IMR-90 (cell line): Measurements from ENCODE around the gene MMAA. TPM values are rescaled to one million over a fixed set of nuclear protein-coding genes. Genes with fewer than 3 reads are reported as not detected.

Experiments
- ATAC-seq: fragments of 200-7000 bp; cut with Tn5 transposase; 2 replicates; pipeline ENCODE4 v1.9.1; 2020; ENCODE audit warnings: low read depth, mild to moderate bottlenecking, moderate library complexity
- BruUV-seq: library from RNA; stranded (reverse); fragments of 400-500 nt; replicated peaks from 2 replicates; lab custom pipeline; 2021; lab: Mats Ljungman, UMichigan
- CTCF ChIA-PET: fragments of 300-600 bp; formaldehyde crosslinking; extraction: SDS; loops from one replicate; lab custom pipeline; 2021; ENCODE audit warnings: antibody characterized with exemption; lab: Yijun Ruan, JAX
- POLR2A ChIA-PET: fragments of 300-600 bp; sonication (Branson Sonifier 250); formaldehyde crosslinking; loops from one replicate; lab custom pipeline; 2022; ENCODE audit warnings: antibody characterized with exemption; ENCODE audit not compliant: unreplicated experiment; lab: Charles Lee
- DNase-seq: peaks from one replicate; pipeline ENCODE4 v3.0.0; 2013
- H2AFZ ChIP-seq: replicated peaks from 2 replicates; pipeline ENCODE3; 2013; ENCODE audit warnings: low read length, mild to moderate bottlenecking; ENCODE audit not compliant: poor library complexity
- H2AK5ac ChIP-seq: 2 replicates; pipeline ENCODE4 v1.6.1; 2013; ENCODE audit warnings: low read depth, low read length, inconsistent platforms
- H2AK9ac ChIP-seq: replicated peaks from 2 replicates; pipeline ENCODE3; 2013; ENCODE audit warnings: mild to moderate bottlenecking, low read depth, low read length, moderate library complexity; ENCODE audit not compliant: poor library complexity
- H2BK120ac ChIP-seq: 2 replicates; pipeline ENCODE4 v1.6.1; 2013; ENCODE audit warnings: low read depth, low read length, inconsistent platforms
- H2BK15ac ChIP-seq: 3 replicates; pipeline ENCODE4 v1.6.1; 2013; ENCODE audit warnings: low read depth, low read length, inconsistent platforms
- H2BK20ac ChIP-seq: 2 replicates; pipeline ENCODE4 v1.6.1; 2013; ENCODE audit warnings: low read depth, mild to moderate bottlenecking, inconsistent platforms, low read length, moderate library complexity
- H2BK5ac ChIP-seq: 2 replicates; pipeline ENCODE4 v1.6.1; 2013; ENCODE audit warnings: mild to moderate bottlenecking, low read depth, low read length, inconsistent platforms; ENCODE audit not compliant: poor library complexity, severe bottlenecking
- H3K14ac ChIP-seq: replicated peaks from 2 replicates; pipeline ENCODE4 v1.6.1; 2013; ENCODE audit warnings: low read depth, low read length, inconsistent platforms
- H3K18ac ChIP-seq: 2 replicates; pipeline ENCODE4 v1.6.1; 2013; ENCODE audit warnings: low read depth, low read length, control low read depth
- H3K23ac ChIP-seq: 2 replicates; pipeline ENCODE4 v1.6.1; 2013; ENCODE audit warnings: low read depth, low read length, inconsistent platforms
- H3K27ac ChIP-seq: 2 replicates; pipeline ENCODE4 v1.5.1; 2013; ENCODE audit warnings: mild to moderate bottlenecking, control low read depth, low read length; ENCODE audit not compliant: insufficient read depth
- H3K27me3 ChIP-seq: 2 replicates; pipeline ENCODE4 v1.6.1; 2013; ENCODE audit warnings: low read length; ENCODE audit not compliant: control insufficient read depth, insufficient read depth
- H3K36me3 ChIP-seq: 2 replicates; pipeline ENCODE4 v1.6.1; 2013; ENCODE audit warnings: low read length, mixed read lengths; ENCODE audit not compliant: control insufficient read depth, insufficient read depth
- H3K4ac ChIP-seq: 2 replicates; pipeline ENCODE4 v1.6.1; 2013; ENCODE audit warnings: low read depth, low read length, inconsistent platforms
- H3K4me1 ChIP-seq: 2 replicates; pipeline ENCODE4 v1.6.1; 2013; ENCODE audit warnings: low read length, mixed read lengths; ENCODE audit not compliant: control insufficient read depth, insufficient read depth
- H3K4me2 ChIP-seq: 2 replicates; pipeline ENCODE4 v1.6.1; 2013; ENCODE audit warnings: low read depth, mild to moderate bottlenecking, control low read depth, low read length, moderate library complexity
- H3K4me3 ChIP-seq: 2 replicates; pipeline ENCODE4 v1.5.1; 2013; ENCODE audit warnings: low read depth, mild to moderate bottlenecking, control low read depth, low read length, moderate library complexity; ENCODE audit not compliant: insufficient read depth
- H3K56ac ChIP-seq: 2 replicates; pipeline ENCODE4 v1.6.1; 2013; ENCODE audit warnings: low read length, inconsistent platforms; ENCODE audit not compliant: insufficient read depth; ENCODE audit errors: extremely low read depth
- H3K79me1 ChIP-seq, 2 experiments: 2 replicates each; pipeline ENCODE4 v1.6.1; 2013; ENCODE audit warnings: low read length in 2 of 2, inconsistent platforms in 1 of 2, low read depth in 1 of 2
- H3K9ac ChIP-seq: 2 replicates; pipeline ENCODE4 v1.6.1; 2013; ENCODE audit warnings: low read depth, low read length, control low read depth
- H3K9me1 ChIP-seq: 2 replicates; pipeline ENCODE4 v1.6.1; 2013; ENCODE audit warnings: low read length, inconsistent platforms; ENCODE audit not compliant: insufficient read depth
- H3K9me3 ChIP-seq: 2 replicates; pipeline ENCODE4 v1.6.1; 2013; ENCODE audit warnings: low read length; ENCODE audit not compliant: control insufficient read depth, insufficient read depth
- H4K20me1 ChIP-seq: 2 replicates; pipeline ENCODE4 v1.6.1; 2013; ENCODE audit warnings: low read length, inconsistent platforms; ENCODE audit not compliant: insufficient read depth
- H4K5ac ChIP-seq: 2 replicates; pipeline ENCODE4 v1.6.1; 2013; ENCODE audit warnings: mild to moderate bottlenecking, low read depth, low read length, control low read depth
- H4K8ac ChIP-seq, 2 experiments: 2 replicates each; pipeline ENCODE4 v1.6.1; 2013; ENCODE audit warnings: low read depth in 2 of 2, low read length in 2 of 2, control low read depth in 1 of 2, inconsistent platforms in 1 of 2
- H4K91ac ChIP-seq: 2 replicates; pipeline ENCODE4 v1.6.1; 2013; ENCODE audit warnings: low read depth, low read length, inconsistent platforms; ENCODE audit not compliant: insufficient read depth
- FOS ChIP-seq: fragments of 150-350 bp; IDR thresholded peaks from 2 replicates; pipeline ENCODE4 v1.6.1; 2016; ENCODE audit warnings: low read depth, low read length
- MXI1 ChIP-seq: IDR thresholded peaks from 2 replicates; pipeline ENCODE4 v1.6.1; 2012; ENCODE audit warnings: low read depth, mild to moderate bottlenecking, low read length, moderate library complexity, borderline replicate concordance
- POLR2A ChIP-seq: IDR thresholded peaks from 2 replicates; pipeline ENCODE4 v1.6.1; 2012; ENCODE audit warnings: mild to moderate bottlenecking, low read depth, low read length
- RCOR1 ChIP-seq: IDR thresholded peaks from 2 replicates; pipeline ENCODE4 v1.6.1; 2012; ENCODE audit warnings: mild to moderate bottlenecking, low read length, improper control_type of control experiment; ENCODE audit not compliant: insufficient replicate concordance
- SMC3 ChIP-seq: fragments of 150-350 bp; IDR thresholded peaks from 2 replicates; pipeline ENCODE4 v1.6.1; 2016; ENCODE audit warnings: low read depth, mild to moderate bottlenecking, antibody characterized with exemption, low read length, moderate library complexity
- WGBS, 2 experiments: methylation state at CpG; one replicate each; pipeline versions ENCODE4 v1.1.5 to v1.1.7; 2013; ENCODE audit warnings: missing lambda C conversion rate in 2 of 2; ENCODE audit not compliant: insufficient read length in 1 of 2; ENCODE audit errors: extremely low coverage in 2 of 2; 5-methylcytosine and 5-hydroxymethylcytosine counted together
- dilution Hi-C: fragments of 300-500 bp; cut with HindIII; formaldehyde crosslinking; loops from one replicate; pipeline ENCODE4 v1.14.3; 2018; ENCODE audit warnings: low sequenced_read_pairs; ENCODE audit not compliant: unreplicated experiment
- in situ Hi-C: fragments of 300-500 bp; cut with MboI; formaldehyde crosslinking; loops from 3 replicates; pipeline ENCODE4 v1.14.3; 2019; ENCODE audit warnings: low sequenced_read_pairs, inconsistent platforms, mixed read lengths
- intact Hi-C: fragments of 100-400 bp; cut with micrococcal nuclease; formaldehyde crosslinking; loops from 2 replicates; pipeline ENCODE4 v1.10.0; 2022
- polyA plus RNA-seq, 3 experiments: library from polyadenylated mRNA; depleted of rRNA; stranded (reverse); fragments of >200 nt; gene quantifications; 2 replicates each; pipeline ENCODE4 v1.2.3, GENCODE V29; 2012; ENCODE audit warnings: low replicate concordance in 1 of 3
- total RNA-seq: library from RNA; depleted of rRNA; stranded (reverse); fragments of >200 nt; gene quantifications from 2 replicates; pipeline ENCODE4 v1.2.3, GENCODE V29; 2012
- TF ChIP-seq, protein P1 (sequence below): fragments of 150-350 bp; IDR thresholded peaks from 2 replicates; pipeline ENCODE4 v1.6.1; 2016; ENCODE audit warnings: low read depth, mild to moderate bottlenecking, low read length, moderate library complexity, borderline replicate concordance
- TF ChIP-seq, protein P2 (sequence below): fragments of 150-350 bp; IDR thresholded peaks from 2 replicates; pipeline ENCODE4 v1.6.1; 2017; ENCODE audit warnings: mild to moderate bottlenecking, antibody characterized with exemption, low read length, low read depth

MMAA gene
- total and polyA plus RNA-seq, 2 of the 4 experiments (the other 2 are of a cell fraction) = 4.4 to 5.2 TPM

DNA sequence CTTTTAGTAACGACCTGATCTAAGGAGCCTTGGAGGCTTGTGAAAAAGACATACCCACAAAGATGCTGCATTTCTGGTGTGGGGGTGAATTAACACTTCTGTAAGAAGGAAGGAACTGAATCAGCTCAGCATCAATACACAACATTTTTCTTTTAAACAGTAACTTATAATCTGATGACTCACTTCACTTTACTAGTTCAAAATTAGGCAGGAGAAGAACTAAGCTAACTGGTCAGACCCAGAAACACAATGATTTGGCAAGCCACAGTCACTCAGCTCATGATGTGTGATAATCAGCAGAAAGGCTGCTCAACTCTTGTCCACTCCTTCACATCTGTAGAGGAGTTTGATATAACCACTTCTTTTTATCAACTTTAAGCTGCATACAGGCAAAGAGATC, 4.6 kb downstream of the MMAA start:
- Histone ChIP-seq H4K8ac (peak overlapping the region; percentile 25 to 64; a peak in 1 of 4 replicates), H3K4me1 (peaks cover 4% of the 10 kb centered on the region; the same call in 1 of the 2 replicates), H3K56ac (no peak overlapping the region), H3K79me1 (peaks cover 16 to 17% of the 10 kb centered on the region in 2 experiments), H2BK120ac (peak overlapping the region; percentile 69; the same call in 1 of the 2 replicates), H3K9me3 (no peaks in the 10 kb centered on the region), H3K4ac (peak overlapping the region; percentile 54; the same call in 1 of the 2 replicates), H2AK9ac (no peak overlapping the region), H4K91ac (0 out of 2 replicates have a peak overlapping the region, but pooled peaks have one; percentile 58), H3K36me3 (no peaks in the 10 kb centered on the region), H3K14ac (0 out of 2 replicates have a peak overlapping the region, but pooled peaks have one; percentile 20), H3K23ac (no peak overlapping the region), H3K4me2 (no peak overlapping the region), H3K9me1 (no peaks in the 10 kb centered on the region), H2AFZ (no peak overlapping the region), H4K20me1 (no peaks in the 10 kb centered on the region), H3K9ac (no peak overlapping the region), H3K4me3 (no peak overlapping the region), H2BK15ac (0 out of 3 replicates have a peak overlapping the region, but pooled peaks have one; percentile 0), H3K27ac (no peak overlapping the region), H3K27me3 (no peaks in the 10 kb centered on the region), H2BK5ac (peak overlapping the region; percentile 17), H4K5ac (no peak overlapping the region; the same call in 1 of the 2 replicates), H2BK20ac (peak overlapping the region; percentile 75; the same call in 1 of the 2 replicates), H3K18ac (no peak overlapping the region), H2AK5ac (no peak overlapping the region)
- intact Hi-C loops (no loop called here), dilution Hi-C loops (no loop called here), in situ Hi-C loops (loop anchor here (25.0 kb wide), 1 partner anchor 412 kb away; no protein-coding TSS in a partner anchor)
- DNase-seq (peak; percentile 65), ATAC-seq (peak; percentile 36)
- no TSS peak for BruUV-seq
- POLR2A ChIA-PET = no interaction called here
- WGBS, 2 experiments = no CpG with 5 or more reads among the region's 1 CpG
- TF ChIP-seq SMC3 (no peak), RCOR1 (no peak), POLR2A (no peak), MXI1 (no peak), FOS (no peak; the same call in 1 of the 2 replicates)
- TF ChIP-seq, protein P1, sequence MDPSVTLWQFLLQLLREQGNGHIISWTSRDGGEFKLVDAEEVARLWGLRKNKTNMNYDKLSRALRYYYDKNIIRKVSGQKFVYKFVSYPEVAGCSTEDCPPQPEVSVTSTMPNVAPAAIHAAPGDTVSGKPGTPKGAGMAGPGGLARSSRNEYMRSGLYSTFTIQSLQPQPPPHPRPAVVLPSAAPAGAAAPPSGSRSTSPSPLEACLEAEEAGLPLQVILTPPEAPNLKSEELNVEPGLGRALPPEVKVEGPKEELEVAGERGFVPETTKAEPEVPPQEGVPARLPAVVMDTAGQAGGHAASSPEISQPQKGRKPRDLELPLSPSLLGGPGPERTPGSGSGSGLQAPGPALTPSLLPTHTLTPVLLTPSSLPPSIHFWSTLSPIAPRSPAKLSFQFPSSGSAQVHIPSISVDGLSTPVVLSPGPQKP = no peak
- TF ChIP-seq, protein P2, sequence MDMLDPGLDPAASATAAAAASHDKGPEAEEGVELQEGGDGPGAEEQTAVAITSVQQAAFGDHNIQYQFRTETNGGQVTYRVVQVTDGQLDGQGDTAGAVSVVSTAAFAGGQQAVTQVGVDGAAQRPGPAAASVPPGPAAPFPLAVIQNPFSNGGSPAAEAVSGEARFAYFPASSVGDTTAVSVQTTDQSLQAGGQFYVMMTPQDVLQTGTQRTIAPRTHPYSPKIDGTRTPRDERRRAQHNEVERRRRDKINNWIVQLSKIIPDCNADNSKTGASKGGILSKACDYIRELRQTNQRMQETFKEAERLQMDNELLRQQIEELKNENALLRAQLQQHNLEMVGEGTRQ = no peak
- CTCF ChIA-PET = interaction anchor here (1.1 to 1.2 kb wide), 2 partner anchors 86 to 445 kb away, joined by 3 read pairs; no protein-coding TSS in a partner anchor
